Loucy (cell line): ENCODE measurements around the gene FLII.

Experiments
- H2AFZ ChIP-seq: fragments of 200-600 bp; sonication (generic); 2 replicates; pipeline ENCODE4 v1.6.0; 2016; ENCODE audit warnings: antibody characterized with exemption, mild to moderate bottlenecking, low read length, moderate library complexity
- H3F3A ChIP-seq: fragments of 200-600 bp; 2 replicates; pipeline ENCODE4 v1.6.0; 2016; ENCODE audit warnings: antibody characterized with exemption, low read depth, mild to moderate bottlenecking
- H3K27me3 ChIP-seq: fragments of 200-600 bp; sonication (generic); 2 replicates; pipeline ENCODE4 v1.6.1; 2014; ENCODE audit warnings: low read length, mild to moderate bottlenecking; ENCODE audit not compliant: insufficient read depth, poor library complexity, severe bottlenecking
- H3K36me3 ChIP-seq: fragments of 200-600 bp; sonication (generic); 2 replicates; pipeline ENCODE4 v1.6.1; 2016; ENCODE audit warnings: low read length; ENCODE audit not compliant: insufficient read depth
- H3K4me1 ChIP-seq: fragments of 200-600 bp; sonication (generic); 2 replicates; pipeline ENCODE4 v1.5.1; 2014; ENCODE audit warnings: low read length, mild to moderate bottlenecking; ENCODE audit not compliant: insufficient read depth, poor library complexity, severe bottlenecking
- H3K4me2 ChIP-seq: fragments of 200-600 bp; sonication (generic); 2 replicates; pipeline ENCODE4 v1.6.0; 2014; ENCODE audit warnings: antibody characterized with exemption, low read length, low read depth, mild to moderate bottlenecking; ENCODE audit not compliant: poor library complexity, severe bottlenecking
- H3K4me3 ChIP-seq: fragments of 200-600 bp; sonication (generic); 2 replicates; pipeline ENCODE4 v1.5.1; 2014; ENCODE audit warnings: low read length, mild to moderate bottlenecking, mixed read lengths; ENCODE audit not compliant: poor library complexity, severe bottlenecking
- H3K79me2 ChIP-seq: fragments of 200-600 bp; sonication (generic); 2 replicates; pipeline ENCODE4 v1.6.1; 2014; ENCODE audit warnings: low read length; ENCODE audit not compliant: insufficient read depth
- H3K9ac ChIP-seq: fragments of 200-600 bp; sonication (generic); 2 replicates; pipeline ENCODE4 v1.6.0; 2014; ENCODE audit warnings: mild to moderate bottlenecking, low read depth, low read length, moderate library complexity; ENCODE audit not compliant: poor library complexity, severe bottlenecking
- H3K9me2 ChIP-seq: fragments of 200-600 bp; sonication (generic); replicated peaks from 2 replicates; pipeline ENCODE4 v1.6.1; 2016; ENCODE audit warnings: low read depth, low read length, mixed read lengths
- H3K9me3 ChIP-seq: fragments of 200-600 bp; sonication (generic); 2 replicates; pipeline ENCODE4 v1.6.1; 2014; ENCODE audit warnings: mild to moderate bottlenecking, antibody characterized with exemption, low read length, low read depth; ENCODE audit not compliant: insufficient read depth
- H4K20me1 ChIP-seq: fragments of 200-600 bp; sonication (generic); 2 replicates; pipeline ENCODE4 v1.6.0; 2014; ENCODE audit warnings: antibody characterized with exemption, low read length, mild to moderate bottlenecking; ENCODE audit not compliant: insufficient read depth, poor library complexity, severe bottlenecking
- CTCF ChIP-seq: fragments of 200-600 bp; sonication (generic); conservative IDR thresholded peaks from 2 replicates; pipeline ENCODE4 v1.5.1; 2014; ENCODE audit warnings: mild to moderate bottlenecking, antibody characterized with exemption, low read length
- EZH2phosphoT487 ChIP-seq: fragments of 200-600 bp; IDR thresholded peaks from 2 replicates; pipeline ENCODE4 v1.6.1; 2018; ENCODE audit warnings: antibody characterized with exemption, mild to moderate bottlenecking, moderate library complexity, borderline replicate concordance

The FLII gene

GRCh38 chr17:18197535-18198194, 60.9 kb downstream of the FLII start:
- no peaks in the 10 kb centered on the region for H3K9me2 ChIP-seq
- TF ChIP-seq EZH2phosphoT487 (no peak), CTCF (no peak)
- H3K9me3 ChIP-seq: no peaks in the 10 kb centered on the region
- no peaks in the 10 kb centered on the region for H3K27me3 ChIP-seq
- H3K36me3 ChIP-seq: peaks cover 84% of the 10 kb centered on the region; the same call in 1 of the 2 replicates
- peaks cover 95% of the 10 kb centered on the region for H3K79me2 ChIP-seq
- H4K20me1 ChIP-seq: peaks cover 76% of the 10 kb centered on the region
- no peak overlapping the region for H2AFZ ChIP-seq
- no peaks in the 10 kb centered on the region for H3F3A ChIP-seq
- no peak overlapping the region for H3K4me2 ChIP-seq
- H3K9ac ChIP-seq: no peak overlapping the region
- H3K4me3 ChIP-seq: no peak overlapping the region
- peaks cover 10% of the 10 kb centered on the region for H3K4me1 ChIP-seq

DNA sequence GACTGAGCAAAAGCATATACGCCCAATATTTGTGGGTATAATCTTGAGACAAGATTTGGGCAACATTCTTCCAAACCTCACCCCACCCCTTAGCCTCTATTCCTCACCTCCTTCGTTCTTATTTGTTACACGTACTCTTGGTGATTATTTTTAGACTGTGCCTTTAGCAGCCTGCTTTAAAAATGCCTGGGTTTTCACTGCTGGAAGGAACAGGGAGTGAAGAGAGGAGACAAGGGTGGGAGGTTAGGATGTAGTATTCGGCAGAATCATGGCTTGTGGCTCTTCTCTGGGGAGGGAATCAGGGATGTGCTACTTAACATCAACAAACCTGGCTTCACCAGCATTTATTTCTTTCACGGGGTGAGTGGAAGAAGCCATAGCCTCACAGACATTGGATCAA, 63.3 kb downstream of the FLII start:
- Histone ChIP-seq H3F3A (no peaks in the 10 kb centered on the region), H3K27me3 (no peaks in the 10 kb centered on the region), H3K36me3 (peaks cover 72% of the 10 kb centered on the region; the same call in 1 of the 2 replicates)

More for the DNA sequence above, 63.3 kb downstream of the FLII start:
- Histone ChIP-seq H3K4me2 (peak overlapping the region; percentile 1), H3K79me2 (peaks cover 97% of the 10 kb centered on the region), H3K4me3 (no peak overlapping the region), H3K9ac (no peak overlapping the region), H3K4me1 (peaks cover 23% of the 10 kb centered on the region), H2AFZ (no peak overlapping the region), H3K9me2 (no peaks in the 10 kb centered on the region), H4K20me1 (peaks cover 87% of the 10 kb centered on the region), H3K9me3 (no peaks in the 10 kb centered on the region)
- TF ChIP-seq CTCF: no peak
- TF ChIP-seq EZH2phosphoT487: no peak
